Measurements from ENCODE around the gene TMEM134. TPM values are rescaled to one million over a fixed set of nuclear protein-coding genes. Genes with fewer than 3 reads are reported as not detected.

Gene TMEM134
- total and polyA plus RNA-seq, 4 donors: 10.2 to 86.9 (median 63.5) TPM

- H3K36me3 ChIP-seq (ENCODE audit: control insufficient read depth in 4 of 4, insufficient read depth in 3 of 4, low read depth in 1 of 4, low read length in 3 of 4): peaks cover 4 to 36% (median 9%) of the 10 kb centered on the region in 4 donors
Observed at GRCh38 chr11:67495234-67496005, 26.4 kb upstream of the TMEM134 start.

More at GRCh38 chr11:67495234-67496005, 26.4 kb upstream of the TMEM134 start:
- no peaks in the 10 kb centered on the region for H3K4me1 ChIP-seq (ENCODE audit: control insufficient read depth in 4 of 4, insufficient read depth in 4 of 4, low read length in 3 of 4)
- TF ChIP-seq NR2F2 (IDR thresholded peaks at IDR 0.05): no peak
- no peak for TF ChIP-seq JUND (IDR thresholded peaks at IDR 0.05)
- no peak for TF ChIP-seq RXRA (IDR thresholded peaks at IDR 0.05)
- no peak for TF ChIP-seq RAD21 (IDR thresholded peaks at IDR 0.05)
- TF ChIP-seq FOXA2 (IDR thresholded peaks at IDR 0.05): no peak
- TF ChIP-seq SP1 (IDR thresholded peaks at IDR 0.05): no peak
- TF ChIP-seq MAX (IDR thresholded peaks at IDR 0.05): no peak
- TF ChIP-seq, protein P1, sequence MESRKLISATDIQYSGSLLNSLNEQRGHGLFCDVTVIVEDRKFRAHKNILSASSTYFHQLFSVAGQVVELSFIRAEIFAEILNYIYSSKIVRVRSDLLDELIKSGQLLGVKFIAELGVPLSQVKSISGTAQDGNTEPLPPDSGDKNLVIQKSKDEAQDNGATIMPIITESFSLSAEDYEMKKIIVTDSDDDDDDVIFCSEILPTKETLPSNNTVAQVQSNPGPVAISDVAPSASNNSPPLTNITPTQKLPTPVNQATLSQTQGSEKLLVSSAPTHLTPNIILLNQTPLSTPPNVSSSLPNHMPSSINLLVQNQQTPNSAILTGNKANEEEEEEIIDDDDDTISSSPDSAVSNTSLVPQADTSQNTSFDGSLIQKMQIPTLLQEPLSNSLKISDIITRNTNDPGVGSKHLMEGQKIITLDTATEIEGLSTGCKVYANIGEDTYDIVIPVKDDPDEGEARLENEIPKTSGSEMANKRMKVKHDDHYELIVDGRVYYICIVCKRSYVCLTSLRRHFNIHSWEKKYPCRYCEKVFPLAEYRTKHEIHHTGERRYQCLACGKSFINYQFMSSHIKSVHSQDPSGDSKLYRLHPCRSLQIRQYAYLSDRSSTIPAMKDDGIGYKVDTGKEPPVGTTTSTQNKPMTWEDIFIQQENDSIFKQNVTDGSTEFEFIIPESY (IDR thresholded peaks at IDR 0.05): no peak
- TF ChIP-seq TAF1 (conservative IDR thresholded peaks at IDR 0.05): no peak
- no peak for TF ChIP-seq YY1 (IDR thresholded peaks at IDR 0.05)
- TF ChIP-seq, protein P2, sequence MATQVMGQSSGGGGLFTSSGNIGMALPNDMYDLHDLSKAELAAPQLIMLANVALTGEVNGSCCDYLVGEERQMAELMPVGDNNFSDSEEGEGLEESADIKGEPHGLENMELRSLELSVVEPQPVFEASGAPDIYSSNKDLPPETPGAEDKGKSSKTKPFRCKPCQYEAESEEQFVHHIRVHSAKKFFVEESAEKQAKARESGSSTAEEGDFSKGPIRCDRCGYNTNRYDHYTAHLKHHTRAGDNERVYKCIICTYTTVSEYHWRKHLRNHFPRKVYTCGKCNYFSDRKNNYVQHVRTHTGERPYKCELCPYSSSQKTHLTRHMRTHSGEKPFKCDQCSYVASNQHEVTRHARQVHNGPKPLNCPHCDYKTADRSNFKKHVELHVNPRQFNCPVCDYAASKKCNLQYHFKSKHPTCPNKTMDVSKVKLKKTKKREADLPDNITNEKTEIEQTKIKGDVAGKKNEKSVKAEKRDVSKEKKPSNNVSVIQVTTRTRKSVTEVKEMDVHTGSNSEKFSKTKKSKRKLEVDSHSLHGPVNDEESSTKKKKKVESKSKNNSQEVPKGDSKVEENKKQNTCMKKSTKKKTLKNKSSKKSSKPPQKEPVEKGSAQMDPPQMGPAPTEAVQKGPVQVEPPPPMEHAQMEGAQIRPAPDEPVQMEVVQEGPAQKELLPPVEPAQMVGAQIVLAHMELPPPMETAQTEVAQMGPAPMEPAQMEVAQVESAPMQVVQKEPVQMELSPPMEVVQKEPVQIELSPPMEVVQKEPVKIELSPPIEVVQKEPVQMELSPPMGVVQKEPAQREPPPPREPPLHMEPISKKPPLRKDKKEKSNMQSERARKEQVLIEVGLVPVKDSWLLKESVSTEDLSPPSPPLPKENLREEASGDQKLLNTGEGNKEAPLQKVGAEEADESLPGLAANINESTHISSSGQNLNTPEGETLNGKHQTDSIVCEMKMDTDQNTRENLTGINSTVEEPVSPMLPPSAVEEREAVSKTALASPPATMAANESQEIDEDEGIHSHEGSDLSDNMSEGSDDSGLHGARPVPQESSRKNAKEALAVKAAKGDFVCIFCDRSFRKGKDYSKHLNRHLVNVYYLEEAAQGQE (IDR thresholded peaks at IDR 0.05): no peak
- TF ChIP-seq HNF4A (conservative IDR thresholded peaks at IDR 0.05): no peak
- TF ChIP-seq FOXA1 (IDR thresholded peaks at IDR 0.05): no peak
- no peak for TF ChIP-seq HNF4G (IDR thresholded peaks at IDR 0.05)
- TF ChIP-seq, protein P3, sequence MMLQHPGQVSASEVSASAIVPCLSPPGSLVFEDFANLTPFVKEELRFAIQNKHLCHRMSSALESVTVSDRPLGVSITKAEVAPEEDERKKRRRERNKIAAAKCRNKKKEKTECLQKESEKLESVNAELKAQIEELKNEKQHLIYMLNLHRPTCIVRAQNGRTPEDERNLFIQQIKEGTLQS (IDR thresholded peaks at IDR 0.05): no peak
- no peak for TF ChIP-seq GABPA (IDR thresholded peaks at IDR 0.05 in 1 of 2, conservative IDR thresholded peaks at IDR 0.05 in 1 of 2)
- TF ChIP-seq, protein P4, sequence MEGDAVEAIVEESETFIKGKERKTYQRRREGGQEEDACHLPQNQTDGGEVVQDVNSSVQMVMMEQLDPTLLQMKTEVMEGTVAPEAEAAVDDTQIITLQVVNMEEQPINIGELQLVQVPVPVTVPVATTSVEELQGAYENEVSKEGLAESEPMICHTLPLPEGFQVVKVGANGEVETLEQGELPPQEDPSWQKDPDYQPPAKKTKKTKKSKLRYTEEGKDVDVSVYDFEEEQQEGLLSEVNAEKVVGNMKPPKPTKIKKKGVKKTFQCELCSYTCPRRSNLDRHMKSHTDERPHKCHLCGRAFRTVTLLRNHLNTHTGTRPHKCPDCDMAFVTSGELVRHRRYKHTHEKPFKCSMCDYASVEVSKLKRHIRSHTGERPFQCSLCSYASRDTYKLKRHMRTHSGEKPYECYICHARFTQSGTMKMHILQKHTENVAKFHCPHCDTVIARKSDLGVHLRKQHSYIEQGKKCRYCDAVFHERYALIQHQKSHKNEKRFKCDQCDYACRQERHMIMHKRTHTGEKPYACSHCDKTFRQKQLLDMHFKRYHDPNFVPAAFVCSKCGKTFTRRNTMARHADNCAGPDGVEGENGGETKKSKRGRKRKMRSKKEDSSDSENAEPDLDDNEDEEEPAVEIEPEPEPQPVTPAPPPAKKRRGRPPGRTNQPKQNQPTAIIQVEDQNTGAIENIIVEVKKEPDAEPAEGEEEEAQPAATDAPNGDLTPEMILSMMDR (IDR thresholded peaks at IDR 0.05; ENCODE audit: low read depth, low read length, missing input control): no peak
- TF ChIP-seq EGR1 (IDR thresholded peaks at IDR 0.05; ENCODE audit: low read depth in 2 of 2): no peak
- H3K9ac ChIP-seq (ENCODE audit: low read depth in 1 of 2, low read length in 2 of 2): no peak overlapping the region
- DNase-seq (ENCODE audit: low spot score): no peak
- WGBS: 98% methylated on average over 16 of the region's 16 CpGs
- no peak overlapping the region for H3K27ac ChIP-seq (ENCODE audit: low read depth in 1 of 2, low read length in 2 of 2)
- H3K9me3 ChIP-seq (ENCODE audit: control insufficient read depth in 4 of 4, low read length in 3 of 4): no peaks in the 10 kb centered on the region
- no peaks in the 10 kb centered on the region for H3K27me3 ChIP-seq (ENCODE audit: control insufficient read depth in 4 of 4, insufficient read depth in 4 of 4, low read length in 3 of 4)
- no peak overlapping the region for H3K4me3 ChIP-seq (ENCODE audit: low read depth in 1 of 3, low read length in 3 of 3)
